Right lobe of liver (tissue), 6 donors: Measurements from ENCODE around the gene NAT8L. TPM values are rescaled to one million over a fixed set of nuclear protein-coding genes. Genes with fewer than 3 reads are reported as not detected.
A peak's percentile ranks its signal among the peaks of the same experiment; 100 is the strongest.

Source experiments
- ATAC-seq, 4 donors: fragments of 200-7000 bp; cut with Tn5 transposase; one replicate each; pipeline ENCODE4 v1.9.1; 2020; ENCODE audit warnings: mild to moderate bottlenecking in 4 of 4, moderate library complexity in 4 of 4
- DNase-seq, 3 donors: peaks; one replicate each; pipeline ENCODE4 v3.0.0-alpha.2; 2020
- H3K27ac ChIP-seq, 3 donors: fragments of 200-600 bp; one replicate each; pipeline ENCODE4 v1.8.0; 2022
- H3K27me3 ChIP-seq, 2 donors: fragments of 200-600 bp; one replicate each; pipeline ENCODE4 v1.8.0; 2022
- H3K36me3 ChIP-seq, 4 donors: fragments of 200-600 bp; sonication (generic) in 1 of 4; one replicate each; pipeline versions ENCODE4 v1.5.1 to v1.8.0; 2017 to 2022; ENCODE audit warnings: control low read depth in 1 of 4
- H3K4me1 ChIP-seq, 4 donors: fragments of 200-600 bp; sonication (generic) in 1 of 4; one replicate each; pipeline versions ENCODE4 v1.5.1 to v1.8.0; 2017 to 2022; ENCODE audit warnings: control low read depth in 1 of 4
- H3K4me3 ChIP-seq, 3 donors: fragments of 200-600 bp; one replicate each; pipeline ENCODE4 v1.8.0; 2022
- H3K9me3 ChIP-seq, 4 donors: fragments of 200-600 bp; sonication (generic) in 1 of 4; one replicate each; pipeline versions ENCODE4 v1.5.1 to v1.8.0; 2017 to 2022; ENCODE audit warnings: control low read depth in 1 of 4
- CTCF ChIP-seq, 4 donors: fragments of 200-600 bp in 3 of 4; fragments of 450-650 bp in 1 of 4; IDR thresholded peaks; one replicate each; pipeline versions ENCODE4 v1.5.1 to v1.8.0; 2016 to 2022; ENCODE audit warnings: antibody characterized with exemption in 4 of 4, mild to moderate bottlenecking in 2 of 4
- POLR2A ChIP-seq: fragments of 450-650 bp; IDR thresholded peaks from one replicate; pipeline ENCODE4 v1.6.1; 2017; ENCODE audit warnings: antibody characterized with exemption, mild to moderate bottlenecking
- WGBS: methylation state at CpG from one replicate; pipeline ENCODE4 v1.1.6; 2018; ENCODE audit warnings: low coverage, low lambda C conversion rate; ENCODE audit not compliant: insufficient coverage; ENCODE audit errors: missing lambda C conversion rate; 5-methylcytosine and 5-hydroxymethylcytosine counted together
- intact Hi-C, 2 donors: fragments of 100-400 bp; cut with DNase I; formaldehyde crosslinking; loops; one replicate each; pipeline versions ENCODE4 v1.11.2 to v1.14.1; 2022
- total RNA-seq, 6 experiments: library from RNA; depleted of rRNA in 2 of 6; stranded (reverse); fragments of >200 nt in 2 of 6; fragmentation: NEBNext Ultra II Directional in 3 of 6; extraction: Animal tissue kit (Norgen Biotek cat#: 25700) in 3 of 6; gene quantifications; one replicate each; pipeline versions ENCODE4 v1.1.0 to v1.2.4, GENCODE V29; 2016 to 2023
- donor health status: DM: no; HTN: yes; CAD: no.
- donor health status: DM: no; HTN: no; CAD: no.
- donor health status: DM: no; HTN: no; CAD: no.
- donor health status: DM: no; HTN: yes; CAD: no.
- donor health status: DM: no; HTN: yes; CAD: no.

NAT8L gene
- total RNA-seq, 6 experiments from 2014 or later, result 0.02 to 0.05 TPM; not detected in 4

- Histone ChIP-seq H3K4me1 (peaks cover 0 to 20% (median 0%) of the 10 kb centered on the region in 4 donors), H3K4me3 (no peak overlapping the region), H3K36me3 (no peaks in the 10 kb centered on the region), H3K27me3 (no peaks in the 10 kb centered on the region), H3K27ac (no peak overlapping the region), H3K9me3 (no peaks in the 10 kb centered on the region)
- DNase-seq (peak in 1 of 3 donors; percentile 23), ATAC-seq (no peak)
- TF ChIP-seq POLR2A (no peak), CTCF (IDR thresholded peaks at IDR 0.05) (no peak)
- intact Hi-C loops, result no loop called here
- WGBS, result 84% methylated on average over 3 of the region's 3 CpGs
These were observed 23.0 kb downstream of the NAT8L start for GRCh38 chr4:2082118-2082517.

DNA sequence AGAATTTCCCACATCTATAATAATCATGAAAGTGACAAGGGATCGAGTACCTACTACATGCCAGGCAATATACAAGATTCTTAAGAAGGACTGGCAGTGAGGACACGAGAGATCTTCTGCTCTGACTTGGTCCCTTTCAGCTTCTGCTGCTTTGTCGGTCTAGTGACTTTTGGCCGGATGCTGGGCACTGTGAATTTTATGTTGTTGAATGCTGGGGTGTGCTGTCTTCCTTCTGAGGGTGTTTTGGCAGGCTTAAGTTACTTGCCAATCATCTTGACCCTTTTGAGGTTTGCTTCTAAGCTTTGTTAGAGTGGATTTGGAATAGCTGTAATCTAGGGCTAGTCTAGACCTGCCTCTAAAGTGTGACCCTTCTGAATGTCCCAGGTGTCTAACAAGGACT lies 23.5 kb downstream of the NAT8L start:
- Histone ChIP-seq H3K27ac (no peak overlapping the region), H3K9me3 (no peaks in the 10 kb centered on the region), H3K36me3 (no peaks in the 10 kb centered on the region), H3K27me3 (no peaks in the 10 kb centered on the region), H3K4me3 (no peak overlapping the region), H3K4me1 (peaks cover 0 to 20% (median 0%) of the 10 kb centered on the region in 4 donors)
- 78% methylated on average over 3 of the region's 4 CpGs for WGBS
- peak in 1 of 3 donors; percentile 16 for DNase-seq
- TF ChIP-seq CTCF (IDR thresholded peaks at IDR 0.05) (no peak), POLR2A (no peak)
- no peak for ATAC-seq
- intact Hi-C loops, result no loop called here

DNA sequence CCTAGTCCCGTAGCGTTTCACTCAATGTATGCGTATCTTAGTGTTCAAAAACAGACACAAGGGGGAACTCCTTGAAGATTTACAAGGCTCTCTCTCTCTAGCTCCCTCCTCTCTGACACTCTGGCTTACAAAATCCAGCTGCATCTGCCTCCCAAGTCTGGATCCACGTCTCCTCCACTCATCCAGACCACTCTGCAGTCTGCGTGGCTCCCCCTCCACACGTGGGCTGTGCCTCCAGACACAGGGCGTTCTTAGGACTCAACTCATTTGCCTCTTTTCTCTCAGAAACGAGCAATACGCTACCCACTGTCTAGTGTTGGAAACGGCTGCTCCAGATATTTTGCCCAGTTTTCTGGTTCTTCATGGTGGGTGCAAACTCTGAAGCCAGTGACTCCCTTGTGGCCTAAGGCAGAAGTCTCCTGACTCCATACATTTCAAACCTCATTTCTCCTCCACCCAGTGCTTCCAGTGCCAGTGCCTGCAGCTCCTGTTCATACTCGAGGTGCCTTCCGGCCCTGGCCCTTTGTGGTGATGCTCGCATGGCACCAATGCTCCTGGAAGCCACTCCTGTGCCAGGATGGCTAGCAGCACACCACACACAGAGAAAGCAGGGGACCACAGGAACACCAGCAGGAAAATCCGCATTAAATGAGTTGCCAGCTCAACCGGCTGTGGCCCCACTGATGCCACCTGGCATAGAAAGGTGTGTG lies 24.1 kb downstream of the NAT8L start:
- 66% methylated on average over 14 of the region's 15 CpGs for WGBS
- intact Hi-C loops, result no loop called here
- Histone ChIP-seq H3K27me3 (no peaks in the 10 kb centered on the region), H3K9me3 (no peaks in the 10 kb centered on the region), H3K4me3 (no peak overlapping the region), H3K36me3 (no peaks in the 10 kb centered on the region), H3K27ac (peak overlapping the region; percentile 43 to 85 (median 77)), H3K4me1 (peaks cover 0 to 20% (median 0%) of the 10 kb centered on the region in 4 donors)
- TF ChIP-seq CTCF (IDR thresholded peaks at IDR 0.05) (no peak), POLR2A (no peak)
- ATAC-seq (no peak), DNase-seq (peak in 1 of 3 donors; percentile 23)

DNA sequence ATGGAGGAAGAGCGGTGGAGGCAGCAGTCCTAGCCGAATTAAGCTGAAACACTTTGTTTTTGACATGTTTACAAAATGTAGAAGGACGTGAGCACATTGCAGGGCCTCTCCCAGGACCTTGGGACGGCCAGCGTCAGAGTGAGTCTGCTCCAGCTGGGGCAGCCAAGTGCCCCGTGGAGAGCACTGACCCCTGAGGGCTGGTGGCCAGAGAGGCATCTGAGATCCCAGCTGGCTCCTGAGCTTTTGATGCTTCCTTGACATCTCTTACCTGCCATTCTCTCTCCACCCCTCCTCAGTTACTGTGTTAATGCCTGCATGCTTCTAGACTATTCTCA lies 24.7 kb downstream of the NAT8L start:
- no peak for TF ChIP-seq POLR2A
- TF ChIP-seq CTCF (IDR thresholded peaks at IDR 0.05), result no peak
- H3K27ac ChIP-seq, result peak overlapping the region; percentile 43 to 85 (median 77)
- peaks cover 0 to 21% (median 0%) of the 10 kb centered on the region in 4 donors for H3K4me1 ChIP-seq
- 10% methylated on average over 6 of the region's 6 CpGs for WGBS
- no peak overlapping the region for H3K4me3 ChIP-seq
- peak; percentile 95 to 98 (median 96) for ATAC-seq
- intact Hi-C loops, result no loop called here
- H3K9me3 ChIP-seq, result no peaks in the 10 kb centered on the region
- peak; percentile 86 to 93 (median 91) for DNase-seq
- no peaks in the 10 kb centered on the region for H3K27me3 ChIP-seq
- no peaks in the 10 kb centered on the region for H3K36me3 ChIP-seq
